HG02943 (cell line): ENCODE measurements around the gene IFNA4.
A peak's percentile ranks its signal among the peaks of the same experiment; 100 is the strongest.
"Not testable (repeated sequence)": the region's sequence is repeated elsewhere in the genome, so short reads cannot be mapped to it uniquely, and the experiment has no call there.

ENCODE experiments used
- ATAC-seq: cut with Tn5 transposase; IDR thresholded peaks from one replicate; pipeline ENCODE4 v1.9.1; 2021; ENCODE audit warnings: mild to moderate bottlenecking, low read depth, moderate library complexity; ENCODE audit not compliant: unreplicated experiment

IFNA4 gene

GRCh38 chr9:21171351-21171750 lies 16.0 kb downstream of the IFNA4 start:
- no peak for ATAC-seq

- not testable (repeated sequence) for ATAC-seq
These were observed 20.8 kb downstream of the IFNA4 start, which contains the start of gene IFNA21 for GRCh38 chr9:21166560-21166959. Gene IFNA21 (minus strand): TSS chr9:21166660. CDS start chr9:21166612, 48 bp downstream.

GRCh38 chr9:21165516-21165915 lies 21.9 kb downstream of the IFNA4 start:
- ATAC-seq, result no peak

GRCh38 chr9:21160178-21160577 lies 27.2 kb downstream of the IFNA4 start:
- ATAC-seq, result peak; percentile 85

GRCh38 chr9:21155501-21155900 lies 31.9 kb downstream of the IFNA4 start:
- ATAC-seq, result no peak

- ATAC-seq, result peak; percentile 83
These were observed 33.3 kb downstream of the IFNA4 start for GRCh38 chr9:21154018-21154608.

GRCh38 chr9:21153336-21154017 lies 33.9 kb downstream of the IFNA4 start:
- peak; percentile 20 for ATAC-seq

GRCh38 chr9:21144603-21145002 lies 42.8 kb downstream of the IFNA4 start:
- no peak for ATAC-seq

GRCh38 chr9:21141427-21141882 lies 45.9 kb downstream of the IFNA4 start, which contains the start of gene IFNW1:
Gene IFNW1 (minus strand): TSS chr9:21141832. CDS start chr9:21141570, 262 bp downstream.
- ATAC-seq, result no peak

- ATAC-seq, result no peak
These were observed 50.4 kb downstream of the IFNA4 start for GRCh38 chr9:21137020-21137419.
